ENCODE results near the gene SYNE1.
"Not testable (repeated sequence)": the region's sequence is repeated elsewhere in the genome, so short reads cannot be mapped to it uniquely, and the experiment has no call there.

Gene SYNE1

GRCh38 chr6:152461556-152461955 lies 175.6 kb downstream of the SYNE1 start:
- Mint-ChIP-seq H3K4me1 (ENCODE audit: low read depth) (no peaks in the 10 kb centered on the region), H3K36me3 (ENCODE audit: low read depth) (no peaks in the 10 kb centered on the region), H3K27ac (no peak overlapping the region), H3K9me3 (no peaks in the 10 kb centered on the region), H3K27me3 (ENCODE audit: low read depth) (peaks cover 3% of the 10 kb centered on the region), H3K4me3 (no peak overlapping the region)

- no peaks in the 10 kb centered on the region for H3K36me3 Mint-ChIP-seq (ENCODE audit: low read depth)
- peaks cover 3% of the 10 kb centered on the region for H3K27me3 Mint-ChIP-seq (ENCODE audit: low read depth)
- H3K4me3 Mint-ChIP-seq, result no peak overlapping the region
- H3K9me3 Mint-ChIP-seq, result no peaks in the 10 kb centered on the region
- no peak overlapping the region for H3K27ac Mint-ChIP-seq
- no peaks in the 10 kb centered on the region for H3K4me1 Mint-ChIP-seq (ENCODE audit: low read depth)
Observed at GRCh38 chr6:152458648-152459644, 178.2 kb downstream of the SYNE1 start.

- H3K27me3 Mint-ChIP-seq (ENCODE audit: low read depth), result peaks cover 3% of the 10 kb centered on the region
- no peaks in the 10 kb centered on the region for H3K9me3 Mint-ChIP-seq
- H3K27ac Mint-ChIP-seq, result no peak overlapping the region
Observed at GRCh38 chr6:152457949-152458624, 179.1 kb downstream of the SYNE1 start.

GRCh38 chr6:152454003-152454402 lies 183.2 kb downstream of the SYNE1 start:
- no peaks in the 10 kb centered on the region for H3K27me3 Mint-ChIP-seq (ENCODE audit: low read depth)
- H3K36me3 Mint-ChIP-seq (ENCODE audit: low read depth), result no peaks in the 10 kb centered on the region
- H3K9me3 Mint-ChIP-seq, result peaks cover 5% of the 10 kb centered on the region
- no peak overlapping the region for H3K27ac Mint-ChIP-seq
- H3K4me3 Mint-ChIP-seq, result no peak overlapping the region
- no peaks in the 10 kb centered on the region for H3K4me1 Mint-ChIP-seq (ENCODE audit: low read depth)

More at GRCh38 chr6:152457949-152458624, 179.1 kb downstream of the SYNE1 start:
- H3K4me3 Mint-ChIP-seq, result no peak overlapping the region
- no peaks in the 10 kb centered on the region for H3K36me3 Mint-ChIP-seq (ENCODE audit: low read depth)
- no peaks in the 10 kb centered on the region for H3K4me1 Mint-ChIP-seq (ENCODE audit: low read depth)

GRCh38 chr6:152453421-152453820 lies 183.7 kb downstream of the SYNE1 start:
- Mint-ChIP-seq H3K4me3 (no peak overlapping the region), H3K27me3 (ENCODE audit: low read depth) (no peaks in the 10 kb centered on the region), H3K36me3 (ENCODE audit: low read depth) (no peaks in the 10 kb centered on the region), H3K27ac (no peak overlapping the region), H3K4me1 (ENCODE audit: low read depth) (no peaks in the 10 kb centered on the region), H3K9me3 (peaks cover 5% of the 10 kb centered on the region)

GRCh38 chr6:152452639-152453038 lies 184.5 kb downstream of the SYNE1 start:
- peaks cover 5% of the 10 kb centered on the region for H3K9me3 Mint-ChIP-seq
- no peak overlapping the region for H3K27ac Mint-ChIP-seq
- H3K36me3 Mint-ChIP-seq (ENCODE audit: low read depth), result no peaks in the 10 kb centered on the region
- no peak overlapping the region for H3K4me3 Mint-ChIP-seq
- no peaks in the 10 kb centered on the region for H3K4me1 Mint-ChIP-seq (ENCODE audit: low read depth)
- no peaks in the 10 kb centered on the region for H3K27me3 Mint-ChIP-seq (ENCODE audit: low read depth)

- H3K27me3 Mint-ChIP-seq (ENCODE audit: low read depth), result no peaks in the 10 kb centered on the region
- peaks cover 5% of the 10 kb centered on the region for H3K9me3 Mint-ChIP-seq
- no peak overlapping the region for H3K27ac Mint-ChIP-seq
- H3K36me3 Mint-ChIP-seq (ENCODE audit: low read depth), result no peaks in the 10 kb centered on the region
- H3K4me1 Mint-ChIP-seq (ENCODE audit: low read depth), result no peaks in the 10 kb centered on the region
- no peak overlapping the region for H3K4me3 Mint-ChIP-seq
Observed at GRCh38 chr6:152450519-152450918, 186.6 kb downstream of the SYNE1 start.

- H3K36me3 Mint-ChIP-seq (ENCODE audit: low read depth), result no peaks in the 10 kb centered on the region
- no peaks in the 10 kb centered on the region for H3K9me3 Mint-ChIP-seq
Observed at GRCh38 chr6:152441902-152442301, 195.3 kb downstream of the SYNE1 start.

GRCh38 chr6:152435816-152436215 lies 201.3 kb downstream of the SYNE1 start:
- Mint-ChIP-seq H3K4me1 (ENCODE audit: low read depth) (no peaks in the 10 kb centered on the region), H3K36me3 (ENCODE audit: low read depth) (no peaks in the 10 kb centered on the region), H3K27ac (no peak overlapping the region), H3K27me3 (ENCODE audit: low read depth) (peaks cover 3% of the 10 kb centered on the region), H3K9me3 (no peaks in the 10 kb centered on the region), H3K4me3 (no peak overlapping the region)

More at GRCh38 chr6:152441902-152442301, 195.3 kb downstream of the SYNE1 start:
- H3K27me3 Mint-ChIP-seq (ENCODE audit: low read depth), result peaks cover 3% of the 10 kb centered on the region
- H3K27ac Mint-ChIP-seq, result no peak overlapping the region
- H3K4me3 Mint-ChIP-seq, result no peak overlapping the region
- no peaks in the 10 kb centered on the region for H3K4me1 Mint-ChIP-seq (ENCODE audit: low read depth)

GRCh38 chr6:152432758-152433157 lies 204.4 kb downstream of the SYNE1 start:
- no peaks in the 10 kb centered on the region for H3K27me3 Mint-ChIP-seq (ENCODE audit: low read depth)
- no peaks in the 10 kb centered on the region for H3K36me3 Mint-ChIP-seq (ENCODE audit: low read depth)
- no peak overlapping the region for H3K4me3 Mint-ChIP-seq
- no peaks in the 10 kb centered on the region for H3K9me3 Mint-ChIP-seq
- H3K27ac Mint-ChIP-seq, result no peak overlapping the region
- H3K4me1 Mint-ChIP-seq (ENCODE audit: low read depth), result no peaks in the 10 kb centered on the region

- Mint-ChIP-seq H3K9me3 (no peaks in the 10 kb centered on the region), H3K36me3 (ENCODE audit: low read depth) (no peaks in the 10 kb centered on the region), H3K27me3 (ENCODE audit: low read depth) (no peaks in the 10 kb centered on the region), H3K4me3 (no peak overlapping the region), H3K4me1 (ENCODE audit: low read depth) (no peaks in the 10 kb centered on the region), H3K27ac (no peak overlapping the region)
Observed at GRCh38 chr6:152428126-152428525, 209.0 kb downstream of the SYNE1 start.

- Mint-ChIP-seq H3K9me3 (no peaks in the 10 kb centered on the region), H3K4me1 (ENCODE audit: low read depth) (no peaks in the 10 kb centered on the region), H3K27ac (no peak overlapping the region), H3K36me3 (ENCODE audit: low read depth) (no peaks in the 10 kb centered on the region), H3K27me3 (ENCODE audit: low read depth) (no peaks in the 10 kb centered on the region), H3K4me3 (no peak overlapping the region)
Observed at GRCh38 chr6:152426276-152426675, 210.9 kb downstream of the SYNE1 start.

- no peaks in the 10 kb centered on the region for H3K36me3 Mint-ChIP-seq (ENCODE audit: low read depth)
Observed at GRCh38 chr6:152423216-152424103, 213.7 kb downstream of the SYNE1 start.

GRCh38 chr6:152421496-152421895 lies 215.7 kb downstream of the SYNE1 start:
- H3K27me3 Mint-ChIP-seq (ENCODE audit: low read depth); H3K4me1 Mint-ChIP-seq (ENCODE audit: low read depth); H3K9me3 Mint-ChIP-seq; H3K36me3 Mint-ChIP-seq (ENCODE audit: low read depth); H3K4me3 Mint-ChIP-seq; H3K27ac Mint-ChIP-seq: not testable (repeated sequence)

More at GRCh38 chr6:152423216-152424103, 213.7 kb downstream of the SYNE1 start:
- Mint-ChIP-seq H3K9me3 (no peaks in the 10 kb centered on the region), H3K27ac (no peak overlapping the region), H3K4me1 (ENCODE audit: low read depth) (no peaks in the 10 kb centered on the region), H3K27me3 (ENCODE audit: low read depth) (no peaks in the 10 kb centered on the region), H3K4me3 (no peak overlapping the region)

Data from T-helper 1 cell treated with Interleukin-12 subunit alpha and Interleukin-12 subunit beta and Interleukin-4 antibody, amounts not matched to agents 30 μg/mL and 1 μg/mL, for 36 hours (primary cell).